NCI-H2107 treated with DMSO at 0.1 percent for 48 hours (cell line): ENCODE results near the gene RASL11A.
"Not testable (repeated sequence)": the region's sequence is repeated elsewhere in the genome, so short reads cannot be mapped to it uniquely, and the experiment has no call there.

Experiments used
- DNase-seq: peaks from one replicate; lab custom pipeline; 2025; ENCODE audit not compliant: unreplicated experiment; lab: John Stamatoyannopoulos, UW

The RASL11A gene

DNA sequence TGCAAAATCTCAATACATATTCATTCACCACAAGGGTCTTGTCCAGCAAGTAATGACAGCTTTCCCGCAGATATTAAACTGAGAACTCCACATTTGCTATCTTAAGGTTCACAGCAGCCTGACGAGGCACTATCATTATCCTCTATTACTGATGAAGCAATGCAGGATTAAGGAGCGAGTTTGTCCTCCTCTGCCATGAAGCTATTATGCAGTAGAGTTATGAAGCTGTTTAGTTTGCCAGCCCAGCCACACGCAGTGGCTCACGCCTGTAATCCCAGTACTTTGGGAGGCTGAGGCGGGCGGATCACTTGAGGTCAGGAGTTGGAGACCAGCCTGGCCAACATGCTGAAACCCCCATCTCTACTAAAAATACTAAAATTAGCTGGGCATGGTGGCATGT lies 29.8 kb downstream of the RASL11A start:
- not testable (repeated sequence) for DNase-seq

DNA sequence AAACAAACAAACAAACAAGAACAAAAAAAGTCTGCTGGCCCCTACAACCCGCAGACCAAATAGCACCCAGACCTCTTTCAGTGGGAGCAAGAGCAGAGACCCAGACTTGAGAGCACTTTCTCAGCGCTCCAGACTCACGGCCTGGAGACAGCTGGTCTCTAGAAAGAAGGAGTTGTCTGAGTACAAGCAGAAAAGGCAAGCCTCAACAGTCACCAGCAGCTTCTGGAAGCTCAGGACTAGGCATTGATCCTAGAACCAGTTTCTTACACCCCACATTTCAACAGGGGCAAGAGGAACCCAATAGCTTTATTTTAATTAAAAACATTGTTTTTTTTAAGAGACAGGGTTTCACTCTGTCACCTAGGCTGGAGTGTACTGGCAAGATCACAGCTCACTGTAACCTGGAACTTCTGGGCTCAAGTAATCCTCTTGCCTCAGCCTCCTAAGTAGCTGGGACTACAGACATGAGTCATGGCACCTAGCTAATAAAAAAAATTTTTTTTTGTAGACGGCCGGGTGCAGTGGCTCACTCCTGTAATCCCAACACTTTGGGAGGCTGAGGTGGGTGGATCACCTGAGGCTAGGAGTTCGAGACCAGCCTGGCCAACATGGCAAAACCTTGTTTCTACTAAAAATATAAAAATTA lies 30.4 kb downstream of the RASL11A start:
- no peak for DNase-seq

DNA sequence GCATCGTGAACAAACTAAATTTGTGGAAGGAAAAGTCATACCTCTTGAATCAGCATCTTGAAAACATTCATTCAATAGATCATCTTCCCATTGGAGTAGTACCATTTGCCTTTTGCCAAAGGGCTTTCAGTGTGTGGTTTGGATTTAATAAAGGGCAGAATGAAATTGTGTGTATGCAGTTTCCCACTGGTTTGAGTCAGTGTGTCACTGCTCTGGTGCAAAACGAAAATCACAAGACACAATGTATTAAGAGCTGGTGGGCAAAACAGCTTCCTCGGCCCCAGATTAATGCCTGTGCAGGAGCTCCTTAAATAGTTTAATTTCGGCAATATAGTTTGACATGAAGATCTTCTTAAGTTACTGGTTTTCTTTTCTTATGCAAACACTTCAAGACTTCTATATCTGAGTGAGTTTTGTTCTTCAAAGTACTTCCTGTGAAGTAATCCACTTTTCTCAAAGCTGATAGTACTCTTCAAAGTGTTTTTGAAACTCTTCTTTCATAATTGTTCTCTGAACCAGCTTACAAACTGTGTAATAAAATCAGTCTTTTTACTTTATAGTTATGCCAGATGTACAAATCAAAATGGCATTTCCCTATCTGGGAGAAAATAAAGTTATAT lies 32.1 kb downstream of the RASL11A start:
- DNase-seq = no peak

DNA sequence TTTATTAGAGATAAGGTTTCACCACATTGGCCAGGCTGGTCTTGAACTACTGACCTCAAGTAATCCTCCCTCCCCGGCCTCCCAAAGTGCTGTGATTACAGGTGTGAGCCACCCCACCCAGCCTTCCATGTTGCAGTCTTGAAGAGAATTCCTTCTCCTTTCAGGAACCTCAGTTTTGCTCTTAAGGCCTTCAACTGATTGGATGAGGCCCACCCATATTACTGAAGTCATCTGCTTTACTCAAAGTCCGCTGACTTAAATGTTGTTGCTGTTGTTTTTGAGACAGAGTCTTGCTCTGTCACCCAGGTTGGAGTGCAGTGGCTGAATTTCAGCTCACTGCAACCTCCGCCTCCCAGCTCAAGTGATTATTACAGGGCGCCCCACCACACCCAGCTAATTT lies 33.5 kb downstream of the RASL11A start:
- no peak for DNase-seq

DNA sequence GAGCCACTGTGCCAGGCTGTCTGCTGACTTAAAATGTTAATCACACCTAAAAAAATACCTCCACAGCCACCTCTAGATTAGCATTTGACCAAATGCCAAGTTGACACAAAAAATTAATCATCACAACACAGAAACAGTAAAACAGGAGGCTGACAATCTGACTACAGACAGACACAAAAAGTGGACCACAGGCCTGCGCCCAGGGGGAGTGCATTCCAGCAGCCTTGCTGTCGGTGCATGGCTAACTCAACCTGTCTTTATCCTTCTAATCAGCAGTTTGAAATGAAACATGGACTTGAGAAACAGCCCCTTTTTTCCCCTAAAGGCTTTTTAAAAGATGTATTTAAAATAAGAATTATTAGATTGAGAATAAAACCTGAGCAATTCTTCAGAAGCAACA lies 34.0 kb downstream of the RASL11A start:
- no peak for DNase-seq

DNA sequence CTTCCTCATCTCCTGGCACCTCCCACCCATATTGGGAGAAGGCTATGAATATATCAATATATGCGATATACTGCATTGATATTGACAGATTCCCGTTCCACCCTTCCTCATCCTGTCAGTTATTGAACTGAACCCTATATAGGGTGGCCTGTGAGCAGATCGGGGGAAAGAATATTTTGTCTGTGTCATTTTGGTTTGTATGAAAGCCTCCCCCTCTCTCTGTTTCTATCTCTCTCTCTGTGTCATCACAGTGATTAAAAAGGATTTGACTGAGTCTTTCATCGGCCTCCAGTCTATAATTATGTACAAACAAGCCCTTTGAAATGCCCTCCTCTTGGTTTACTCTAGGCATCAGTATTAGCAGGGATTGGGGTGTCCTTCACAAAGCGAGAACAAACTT lies 35.7 kb downstream of the RASL11A start:
- DNase-seq = no peak

DNA sequence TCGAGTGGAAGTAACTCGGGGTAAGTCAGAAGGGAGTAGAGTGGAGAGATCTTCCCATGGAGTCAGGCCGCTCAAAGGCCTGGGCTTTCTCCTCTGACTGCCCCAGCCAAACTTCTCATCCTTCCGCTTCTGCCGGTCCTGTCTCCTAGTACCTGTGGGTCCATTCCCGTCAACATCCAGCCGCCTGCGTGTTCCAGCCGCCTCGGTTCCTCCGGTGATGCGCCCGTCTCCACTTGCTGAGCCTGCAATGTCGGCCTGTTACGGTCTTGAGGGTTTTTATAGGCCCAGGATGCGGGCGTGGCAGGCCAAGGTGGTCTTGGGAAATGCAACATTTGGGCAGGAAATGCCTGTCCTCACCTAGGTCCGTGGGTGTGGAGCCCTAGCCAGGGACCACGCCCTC lies 38.3 kb downstream of the RASL11A start:
- DNase-seq = no peak

DNA sequence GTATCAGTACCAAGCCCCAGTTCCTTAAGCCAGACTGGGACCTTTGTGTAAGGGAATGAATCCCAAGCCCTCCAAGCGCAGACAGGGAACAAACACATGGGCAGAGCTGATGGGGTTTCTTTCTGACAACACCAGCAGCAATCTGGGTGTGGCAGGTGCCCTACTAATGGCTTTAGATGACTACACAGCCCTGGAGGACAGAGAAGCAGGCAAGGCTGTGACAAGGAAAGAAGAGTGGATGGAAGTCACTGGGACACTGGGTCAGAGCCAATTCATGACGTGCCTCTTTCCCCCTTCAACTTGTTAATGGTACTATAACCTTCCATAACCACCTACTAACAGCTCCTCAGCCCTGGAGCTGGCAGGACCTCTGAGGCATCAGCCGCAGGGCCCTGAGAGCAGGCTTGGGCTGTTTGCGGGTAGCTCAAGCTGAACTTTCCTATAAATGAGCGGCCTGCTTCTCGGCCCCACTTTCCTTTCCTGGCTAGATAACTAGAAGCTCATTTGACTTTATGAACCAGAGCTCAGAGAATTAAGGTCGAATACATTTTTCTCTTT lies 38.9 kb downstream of the RASL11A start:
- no peak for DNase-seq

DNA sequence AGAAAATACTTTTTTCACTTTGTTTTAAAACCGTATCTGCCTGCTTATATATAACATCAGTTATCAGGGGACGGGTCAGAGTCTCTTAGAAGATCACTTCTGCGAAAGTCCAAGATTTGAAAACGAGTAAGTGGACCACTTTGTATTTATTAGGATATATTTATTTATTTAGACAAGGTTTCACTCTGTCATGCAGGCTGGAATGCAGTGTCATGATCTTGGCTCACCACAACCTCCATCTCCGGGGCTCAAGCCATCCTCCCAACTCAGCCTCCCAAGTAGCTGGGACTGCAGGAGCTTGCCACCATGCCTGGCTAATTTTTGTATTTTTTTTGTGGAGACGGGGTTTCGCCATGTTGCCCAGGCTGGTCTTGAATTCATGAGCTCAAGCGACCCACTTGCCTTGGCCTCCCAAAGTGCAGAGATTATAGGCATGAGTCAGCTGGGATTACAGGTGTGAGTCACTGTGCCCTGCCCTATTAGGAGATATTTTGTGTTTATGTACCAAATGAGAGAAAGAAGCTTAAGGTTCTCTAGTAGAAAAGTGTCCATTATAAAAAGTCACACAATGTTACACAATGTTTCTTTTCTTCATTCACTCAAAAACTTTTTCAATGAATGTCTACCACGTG lies 39.5 kb downstream of the RASL11A start:
- no peak for DNase-seq

DNA sequence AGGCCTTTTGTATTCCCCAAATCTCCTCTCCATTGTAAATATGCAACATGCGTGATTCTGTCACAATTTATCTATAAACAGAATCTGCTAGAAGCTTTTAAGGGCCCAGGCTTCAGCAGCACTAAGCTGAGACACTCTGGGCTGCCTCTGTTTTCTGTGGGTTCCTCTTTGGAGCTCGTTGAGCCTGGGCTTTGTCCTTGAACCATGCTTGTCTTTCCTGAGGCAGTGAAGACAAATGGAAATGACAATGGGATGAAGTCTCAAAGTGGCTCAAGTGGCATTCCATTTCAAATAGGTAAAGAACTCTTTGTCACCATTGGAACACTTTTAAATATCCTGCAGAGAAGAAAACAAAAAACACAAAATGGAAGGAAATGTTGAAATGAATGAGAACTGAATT lies 40.3 kb downstream of the RASL11A start:
- no peak for DNase-seq

DNA sequence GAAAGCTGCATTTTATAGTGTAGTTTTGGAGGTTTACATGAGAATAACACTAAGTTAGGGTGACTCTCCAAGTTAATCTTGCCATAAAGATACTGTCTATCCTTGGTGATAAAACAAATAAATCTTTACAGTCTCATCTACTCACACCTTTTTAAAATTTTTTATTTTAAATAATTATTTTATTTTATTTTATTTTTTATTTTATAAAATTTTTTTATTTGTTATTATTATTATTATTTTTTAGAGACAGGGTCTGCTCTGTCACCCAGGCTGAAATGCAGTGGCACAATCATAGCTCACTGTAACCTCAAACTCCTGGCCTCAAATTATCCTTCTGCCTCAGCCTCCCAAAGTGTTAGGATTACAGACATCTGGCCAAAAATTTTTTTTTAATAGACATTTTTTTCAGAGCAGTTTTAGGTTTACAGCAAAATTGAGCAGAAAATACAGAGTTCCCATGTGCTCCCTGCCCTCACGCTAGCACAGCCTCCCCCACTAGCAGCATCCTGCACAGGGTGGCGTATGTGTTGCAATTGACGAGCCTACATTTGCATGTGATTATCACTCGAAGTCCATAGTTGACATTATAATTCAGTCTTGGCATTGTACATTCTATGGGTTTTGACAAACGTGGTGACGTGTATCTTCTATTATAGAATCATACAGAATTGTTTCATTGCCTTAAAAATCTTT lies 41.0 kb downstream of the RASL11A start:
- no peak for DNase-seq

DNA sequence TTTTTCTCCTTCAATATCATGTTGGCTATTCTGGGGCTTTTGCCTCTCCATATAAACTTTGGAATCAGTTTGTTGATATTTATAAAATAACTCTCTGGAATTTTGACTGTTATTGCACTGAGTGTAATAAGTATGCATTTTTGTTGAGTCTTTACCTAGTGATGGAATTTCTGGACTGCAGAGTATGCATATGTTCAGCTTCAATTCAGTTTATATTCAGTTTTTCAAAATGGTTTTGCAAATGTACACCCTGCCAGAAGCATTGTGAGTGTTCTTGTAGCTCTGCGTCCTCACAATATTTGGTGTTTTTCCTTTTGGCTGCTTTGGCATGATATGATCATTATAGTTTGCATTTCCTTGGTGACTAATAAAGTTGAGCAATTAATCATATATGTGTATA lies 43.1 kb downstream of the RASL11A start:
- DNase-seq = no peak

DNA sequence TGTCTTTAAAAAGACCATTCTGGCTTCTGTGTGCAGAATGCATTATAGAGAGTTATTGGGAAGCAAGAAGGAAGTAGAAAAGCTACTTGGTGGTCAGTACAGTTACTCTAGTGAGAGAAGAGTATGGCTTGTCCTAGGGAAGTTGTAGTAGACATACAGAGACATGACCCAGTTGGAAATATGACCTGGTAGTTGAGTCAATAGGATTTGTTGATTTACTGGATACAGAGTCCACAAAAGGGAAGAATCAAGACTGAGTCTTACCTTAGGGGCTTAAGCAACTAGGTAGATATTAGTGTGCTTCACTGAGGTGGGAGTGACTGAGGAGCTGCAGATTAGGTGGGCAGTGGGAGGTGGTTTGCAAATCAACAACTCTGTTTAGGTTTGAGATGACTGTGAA lies 48.8 kb downstream of the RASL11A start:
- no peak for DNase-seq

DNA sequence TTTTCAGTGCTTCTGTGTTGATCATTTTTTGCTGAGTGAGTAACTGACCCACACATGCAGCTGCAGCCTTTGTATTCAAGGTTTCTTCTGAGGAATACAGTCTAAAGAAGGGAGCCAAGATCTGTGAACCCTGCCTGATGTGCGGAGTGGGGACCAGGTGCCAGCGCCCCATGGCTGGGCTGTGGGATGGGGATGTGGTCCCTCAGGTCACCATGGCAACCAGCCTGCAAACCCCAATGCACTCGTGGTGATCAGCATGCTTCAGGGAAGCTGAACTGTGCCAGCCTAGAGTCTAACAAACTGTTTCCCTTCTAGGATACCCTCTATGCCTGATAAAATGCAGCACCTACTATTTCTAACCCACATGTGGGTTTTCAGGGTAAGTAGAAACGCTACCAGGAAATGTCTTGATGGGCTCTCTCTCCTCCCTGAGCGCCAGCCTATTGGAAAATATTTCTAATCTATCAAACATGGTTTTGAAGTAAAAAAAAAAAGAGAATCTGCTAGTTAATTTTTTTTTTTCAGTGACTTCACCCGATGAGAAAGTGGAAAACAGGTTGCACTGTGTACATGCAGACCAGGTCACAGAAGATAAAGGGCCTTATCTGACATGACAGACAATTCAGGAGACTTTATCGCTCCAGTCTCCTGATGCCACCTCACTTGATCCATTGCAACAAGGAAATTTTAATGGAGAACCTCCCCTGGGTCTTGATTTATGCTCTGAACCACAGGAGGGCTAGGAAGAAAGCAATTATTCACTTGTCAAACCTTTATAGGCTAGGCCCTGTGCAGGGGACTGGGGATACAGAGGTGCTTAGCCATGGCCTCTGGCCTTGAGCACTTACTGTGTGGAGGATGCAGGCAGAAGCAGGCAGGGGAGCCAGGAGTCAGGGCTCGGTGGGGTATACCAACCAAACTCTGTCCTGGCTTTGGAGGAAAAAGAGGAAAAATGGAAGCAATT lies 51.1 kb downstream of the RASL11A start:
- DNase-seq = no peak

DNA sequence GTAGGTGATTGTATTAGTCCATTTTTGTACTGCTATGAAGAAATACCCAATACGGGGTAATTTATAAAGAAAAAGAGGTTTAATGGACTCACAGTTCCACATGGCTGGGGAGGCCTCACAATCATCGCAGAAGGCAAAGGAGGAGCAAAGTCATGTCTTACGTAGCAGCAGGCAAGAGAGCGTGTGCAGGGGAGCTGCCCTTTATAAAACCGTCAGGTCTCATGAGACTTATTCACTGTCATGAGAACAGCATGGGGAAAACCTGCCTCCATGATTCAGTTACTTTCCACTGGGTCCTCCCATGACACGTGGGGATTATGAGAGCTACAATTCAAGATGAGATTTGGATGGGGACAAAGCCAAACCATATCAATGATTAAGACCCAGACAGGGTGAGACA lies 51.8 kb downstream of the RASL11A start:
- DNase-seq = not testable (repeated sequence)
